HepG2 (cell line): ENCODE results near the gene ULK4. TPM values are rescaled to one million over a fixed set of nuclear protein-coding genes. Genes with fewer than 3 reads are reported as not detected.

Experiments used
- ATAC-seq: fragments of 200-7000 bp; cut with Tn5 transposase; 3 replicates; pipeline ENCODE4 v1.9.1; 2020; ENCODE audit warnings: mild to moderate bottlenecking, moderate library complexity
- BruUV-seq: library from RNA; stranded (reverse); fragments of 400-500 nt; replicated peaks from 2 replicates; lab custom pipeline; 2021; lab: Mats Ljungman, UMichigan
- CTCF ChIA-PET: fragments of 300-600 bp; formaldehyde crosslinking; extraction: SDS; loops from one replicate; lab custom pipeline; 2021; ENCODE audit warnings: low total read pairs, inconsistent platforms, low intra/inter-chr PET ratio; lab: Yijun Ruan, JAX
- POLR2A ChIA-PET: fragments of 350-600 bp; sonication (Branson Sonifier 250); formaldehyde crosslinking; loops from one replicate; lab custom pipeline; 2020; ENCODE audit warnings: antibody characterized with exemption, inconsistent platforms; lab: Yijun Ruan, JAX
- DNase-seq: peaks from one replicate; pipeline ENCODE4 v3.0.0-alpha.2; 2015; ENCODE audit warnings: low spot score
- FAIRE-seq: peaks from 3 replicates; lab custom pipeline; 2011; peaks lifted over from hg19 to GRCh38; lab: Jason Lieb, UNC
- H2AFZ ChIP-seq: one replicate; pipeline ENCODE4 v1.6.1; 2011; ENCODE audit warnings: low read length, inconsistent platforms
- H3K27ac ChIP-seq: fragments of 300-600 bp; 3 replicates; pipeline ENCODE4 v1.8.0; 2011; ENCODE audit warnings: mixed run types, mild to moderate bottlenecking, mixed read lengths, low read length, inconsistent platforms; ENCODE audit not compliant: insufficient read depth; ENCODE audit errors: extremely low read length
- H3K27me3 ChIP-seq, 2 experiments: fragments of 200-600 bp in 1 of 2; 2 replicates in 1 of 2; 3 replicates in 1 of 2; pipeline versions ENCODE4 v1.6.0 to v1.8.0; 2011; ENCODE audit warnings: low read length in 2 of 2, mild to moderate bottlenecking in 2 of 2, moderate library complexity in 2 of 2, inconsistent platforms in 1 of 2; ENCODE audit not compliant: insufficient read depth in 2 of 2, control insufficient read depth in 1 of 2
- H3K36me3 ChIP-seq, 2 experiments: fragments of 200-600 bp in 1 of 2; replicated peaks in 1 of 2; 2 replicates in 1 of 2; 3 replicates in 1 of 2; pipeline versions ENCODE4 v1.5.1 to v1.8.0; 2011; ENCODE audit warnings: low read length in 2 of 2, inconsistent platforms in 1 of 2; ENCODE audit not compliant: insufficient read depth in 2 of 2, control insufficient read depth in 1 of 2
- H3K4me1 ChIP-seq: 2 replicates; pipeline ENCODE4 v1.5.1; 2012; ENCODE audit warnings: low read length, inconsistent platforms; ENCODE audit not compliant: insufficient read depth
- H3K4me2 ChIP-seq: 2 replicates; pipeline ENCODE4 v1.6.0; 2011; ENCODE audit warnings: low read depth, low read length, inconsistent platforms
- H3K4me3 ChIP-seq, 3 experiments: fragments of 200-600 bp in 1 of 3; sonication (generic), shearing (Covaris generic) in 1 of 3; replicated peaks in 1 of 3; 2 replicates each; pipeline ENCODE4 v1.5.1; 2011 to 2016; ENCODE audit warnings: low read length in 3 of 3, inconsistent platforms in 2 of 3, low read depth in 2 of 3, mild to moderate bottlenecking in 2 of 3, control low read depth in 1 of 3, mixed read lengths in 1 of 3; ENCODE audit not compliant: insufficient read depth in 1 of 3
- H3K79me2 ChIP-seq: one replicate; pipeline ENCODE4 v1.6.1; 2011; ENCODE audit warnings: low read length, inconsistent platforms; ENCODE audit not compliant: insufficient read depth
- H3K9ac ChIP-seq: 2 replicates; pipeline ENCODE4 v1.6.0; 2011; ENCODE audit warnings: mild to moderate bottlenecking, low read depth, low read length, inconsistent platforms; ENCODE audit not compliant: insufficient read depth
- H3K9me3 ChIP-seq: 2 replicates; pipeline ENCODE4 v1.5.1; 2012; ENCODE audit warnings: mild to moderate bottlenecking, low read length
- H4K20me1 ChIP-seq: 2 replicates; pipeline ENCODE4 v1.6.0; 2011; ENCODE audit warnings: inconsistent platforms, mild to moderate bottlenecking, low read length, moderate library complexity; ENCODE audit not compliant: insufficient read depth
- CTCF ChIP-seq: sonication (generic); formaldehyde crosslinking; IDR thresholded peaks from 2 replicates; pipeline ENCODE4 v1.5.0; 2020; ENCODE audit warnings: mild to moderate bottlenecking, missing genetic modification reagents, moderate library complexity
- JARID2 ChIP-seq: sonication (generic); formaldehyde crosslinking; IDR thresholded peaks from 2 replicates; pipeline ENCODE4 v1.8.1; 2023; ENCODE audit warnings: missing genetic modification reagents, inconsistent platforms; ENCODE audit not compliant: insufficient replicate concordance
- MTF1 ChIP-seq: sonication (generic); formaldehyde crosslinking; IDR thresholded peaks from 2 replicates; pipeline ENCODE4 v1.5.0; 2020; ENCODE audit warnings: missing genetic modification reagents
- RBM22 ChIP-seq: fragments of 200-400 bp; formaldehyde crosslinking; optimal IDR thresholded peaks from 2 replicates; pipeline ENCODE3; 2017; ENCODE audit warnings: mild to moderate bottlenecking, low read length, moderate library complexity
- STAG1 ChIP-seq: sonication (generic); formaldehyde crosslinking; IDR thresholded peaks from 2 replicates; pipeline ENCODE4 v1.4.0; 2020; ENCODE audit warnings: missing genetic modification reagents
- ZNF749 ChIP-seq: sonication (generic); formaldehyde crosslinking; IDR thresholded peaks from 2 replicates; pipeline ENCODE4 v1.8.0; 2022; ENCODE audit warnings: mild to moderate bottlenecking, missing genetic modification reagents, moderate library complexity, borderline replicate concordance
- in situ Hi-C: cut with HindIII; loops from 2 replicates; pipeline ENCODE4 v1.10.0; 2017; ENCODE audit warnings: low pct_unique_long_range_greater_than_20kb; ENCODE audit not compliant: extremely low pct_ligation_motif_present
- intact Hi-C: fragments of 100-400 bp; cut with micrococcal nuclease; formaldehyde crosslinking; loops from one replicate; pipeline ENCODE4 v1.10.0; 2022; ENCODE audit not compliant: unreplicated experiment
- polyA plus RNA-seq, 8 experiments: library from polyadenylated mRNA; depleted of rRNA in 3 of 8; stranded (reverse) in 7 of 8; unstranded in 1 of 8; fragments of >200 nt; fragmentation: Illumina TruSeq in 4 of 8; extraction: Trizol in 4 of 8; gene quantifications; 2 replicates each; pipeline versions ENCODE4 v1.2.1 to v1.2.3, GENCODE V29; 2011 to 2016; ENCODE audit warnings: low read depth in 4 of 8, missing spikeins in 1 of 8, mixed read lengths in 1 of 8; ENCODE audit not compliant: insufficient read depth in 1 of 8
- total RNA-seq, 5 experiments: library from RNA; depleted of rRNA; stranded (reverse); fragments of >200 nt; fragmentation: Illumina TruSeq; extraction: Trizol; gene quantifications; 2 replicates each; pipeline ENCODE4 v1.2.3, GENCODE V29; 2016; ENCODE audit warnings: low read depth in 1 of 5

ULK4 gene
- total and polyA plus RNA-seq, 2 of the 13 experiments (the other 11 are each of a cell fraction or from before 2014, with no cell fraction given) = 6.7 to 11.8 TPM

GRCh38 chr3:41202834-41203345 is 759.0 kb downstream of the ULK4 start:
- Histone ChIP-seq H3K4me3 (peak overlapping the region; percentile 98 to 100 (median 99); a peak in 5 of 6 replicates), H3K79me2 (peaks cover 89% of the 10 kb centered on the region), H4K20me1 (peaks cover 79% of the 10 kb centered on the region), H3K27ac (peak overlapping the region; percentile 69), H3K9me3 (no peaks in the 10 kb centered on the region), H3K9ac (peak overlapping the region; percentile 84; the same call in 1 of the 2 replicates), H3K4me1 (peaks cover 62% of the 10 kb centered on the region), H3K36me3 (no peaks in the 10 kb centered on the region), H3K4me2 (peak overlapping the region; percentile 87), H2AFZ (no peak overlapping the region), H3K27me3 (no peaks in the 10 kb centered on the region; a peak in 1 of 5 replicates)
- no peak for FAIRE-seq
- ATAC-seq = no peak
- intact Hi-C loops = loop anchor here (5.0 kb wide), 1 partner anchor 74 kb away; no protein-coding TSS in a partner anchor
- BruUV-seq = no TSS peak
- in situ Hi-C loops = loop anchor here (25.0 kb wide), 1 partner anchor 616 kb away; no protein-coding TSS in a partner anchor
- CTCF ChIA-PET = no interaction called here
- TF ChIP-seq ZNF749 (CRISPR knock-in tag) (no peak), STAG1 (peak; percentile 18; the same call in 1 of the 2 replicates), RBM22 (peak; percentile 7), CTCF (CRISPR knock-in tag) (0 out of 2 replicates have a peak, but pooled peaks have one; percentile 26), JARID2 (CRISPR knock-in tag) (no peak), MTF1 (CRISPR knock-in tag) (no peak)
- peak; percentile 43 for DNase-seq
- POLR2A ChIA-PET = no interaction called here
